Gastroesophageal sphincter (tissue), 3 donors: ENCODE results near the gene CSNK2A1.

Experiments
- POLR2A ChIP-seq, 2 donors: fragments of 450-650 bp; IDR thresholded peaks; one replicate each; pipeline ENCODE4 v1.6.1; 2017; ENCODE audit warnings: antibody characterized with exemption in 2 of 2, mild to moderate bottlenecking in 2 of 2, moderate library complexity in 1 of 2
- POLR2AphosphoS5 ChIP-seq: sonication (generic); formaldehyde crosslinking; IDR thresholded peaks from one replicate; pipeline ENCODE4 v1.6.1; 2017; ENCODE audit warnings: antibody characterized with exemption
- TF ChIP-seq, protein P1 (sequence below), 4 experiments: fragments of 200-600 bp in 2 of 4; fragments of 450-650 bp in 2 of 4; sonication (generic) in 1 of 4; IDR thresholded peaks; one replicate each; pipeline ENCODE4 v1.5.1; 2017 to 2019; ENCODE audit warnings: antibody characterized with exemption in 4 of 4, mild to moderate bottlenecking in 2 of 4, moderate library complexity in 2 of 4

- TF ChIP-seq, protein P1, sequence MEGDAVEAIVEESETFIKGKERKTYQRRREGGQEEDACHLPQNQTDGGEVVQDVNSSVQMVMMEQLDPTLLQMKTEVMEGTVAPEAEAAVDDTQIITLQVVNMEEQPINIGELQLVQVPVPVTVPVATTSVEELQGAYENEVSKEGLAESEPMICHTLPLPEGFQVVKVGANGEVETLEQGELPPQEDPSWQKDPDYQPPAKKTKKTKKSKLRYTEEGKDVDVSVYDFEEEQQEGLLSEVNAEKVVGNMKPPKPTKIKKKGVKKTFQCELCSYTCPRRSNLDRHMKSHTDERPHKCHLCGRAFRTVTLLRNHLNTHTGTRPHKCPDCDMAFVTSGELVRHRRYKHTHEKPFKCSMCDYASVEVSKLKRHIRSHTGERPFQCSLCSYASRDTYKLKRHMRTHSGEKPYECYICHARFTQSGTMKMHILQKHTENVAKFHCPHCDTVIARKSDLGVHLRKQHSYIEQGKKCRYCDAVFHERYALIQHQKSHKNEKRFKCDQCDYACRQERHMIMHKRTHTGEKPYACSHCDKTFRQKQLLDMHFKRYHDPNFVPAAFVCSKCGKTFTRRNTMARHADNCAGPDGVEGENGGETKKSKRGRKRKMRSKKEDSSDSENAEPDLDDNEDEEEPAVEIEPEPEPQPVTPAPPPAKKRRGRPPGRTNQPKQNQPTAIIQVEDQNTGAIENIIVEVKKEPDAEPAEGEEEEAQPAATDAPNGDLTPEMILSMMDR (IDR thresholded peaks at IDR 0.05) = no peak
- TF ChIP-seq POLR2AphosphoS5 (no peak), POLR2A (IDR thresholded peaks at IDR 0.05) (no peak)
These were observed 114.9 kb downstream of the CSNK2A1 start for GRCh38 chr20:428658-429200.
